Right renal pelvis (tissue), 4 donors: ENCODE measurements around the gene CNDP1. TPM values are rescaled to one million over a fixed set of nuclear protein-coding genes. Genes with fewer than 3 reads are reported as not detected.
"Not testable (repeated sequence)": the region's sequence is repeated elsewhere in the genome, so short reads cannot be mapped to it uniquely, and the experiment has no call there.

Source experiments
- DNase-seq, 4 donors: peaks; one replicate each; pipeline ENCODE4 v3.0.0-alpha.2; 2013; ENCODE audit warnings: low read depth in 4 of 4, low spot score in 3 of 4, missing footprints in 1 of 4
- polyA plus RNA-seq, 4 donors: library from polyadenylated mRNA; unstranded; fragments of 120-200 nt; gene quantifications; one replicate each; pipeline ENCODE4 v1.2.1, GENCODE V29; 2013; ENCODE audit not compliant: insufficient read length in 4 of 4

Gene CNDP1
- polyA plus RNA-seq, 4 donors: 0.72 to 2.0 (median 0.92) TPM

GRCh38 chr18:74519320-74520095 is 14.8 kb upstream of the CNDP1 start:
- DNase-seq: no peak

- no peak for DNase-seq
Measured at GRCh38 chr18:74520096-74520833, 14.0 kb upstream of the CNDP1 start.

- DNase-seq: no peak
Measured at GRCh38 chr18:74521068-74521725, 13.1 kb upstream of the CNDP1 start.

- DNase-seq: no peak
Measured at GRCh38 chr18:74522635-74523548, 11.4 kb upstream of the CNDP1 start.

- DNase-seq: peak in 1 of 4 donors; percentile 55
Measured at GRCh38 chr18:74524097-74524496, 10.2 kb upstream of the CNDP1 start.

- not testable (repeated sequence) for DNase-seq
Measured at GRCh38 chr18:74524915-74525314, 9.4 kb upstream of the CNDP1 start.

GRCh38 chr18:74525741-74526140 is 8.6 kb upstream of the CNDP1 start:
- DNase-seq: no peak

- DNase-seq: no peak
Measured at GRCh38 chr18:74526488-74526887, 7.8 kb upstream of the CNDP1 start.

- DNase-seq: no peak
Measured at GRCh38 chr18:74528478-74528877, 5.8 kb upstream of the CNDP1 start.

- no peak for DNase-seq
Measured at GRCh38 chr18:74528913-74529312, 5.4 kb upstream of the CNDP1 start.

- DNase-seq: no peak
Measured at GRCh38 chr18:74529378-74529777, 4.9 kb upstream of the CNDP1 start.

GRCh38 chr18:74529811-74530583 is 4.3 kb upstream of the CNDP1 start:
- no peak for DNase-seq

GRCh38 chr18:74530584-74530862 is 3.8 kb upstream of the CNDP1 start:
- DNase-seq: no peak

- no peak for DNase-seq
Measured at GRCh38 chr18:74531043-74531442, 3.3 kb upstream of the CNDP1 start.

- no peak for DNase-seq
Measured at GRCh38 chr18:74532511-74533025, 1.7 kb upstream of the CNDP1 start.

GRCh38 chr18:74533666-74534065 is 634 bp upstream of the CNDP1 start:
- DNase-seq: no peak

GRCh38 chr18:74534981-74535649 is 815 bp downstream of the CNDP1 start:
- DNase-seq: no peak

GRCh38 chr18:74539289-74539688 is 5.0 kb downstream of the CNDP1 start:
- DNase-seq: no peak
